GM21786 (cell line): ENCODE data around the gene ENDOV.
"Not testable (repeated sequence)": the region's sequence is repeated elsewhere in the genome, so short reads cannot be mapped to it uniquely, and the experiment has no call there.

Experiments used
- ATAC-seq: cut with Tn5 transposase; IDR thresholded peaks from one replicate; pipeline ENCODE4 v1.9.1; 2021; ENCODE audit not compliant: unreplicated experiment

The ENDOV gene

DNA sequence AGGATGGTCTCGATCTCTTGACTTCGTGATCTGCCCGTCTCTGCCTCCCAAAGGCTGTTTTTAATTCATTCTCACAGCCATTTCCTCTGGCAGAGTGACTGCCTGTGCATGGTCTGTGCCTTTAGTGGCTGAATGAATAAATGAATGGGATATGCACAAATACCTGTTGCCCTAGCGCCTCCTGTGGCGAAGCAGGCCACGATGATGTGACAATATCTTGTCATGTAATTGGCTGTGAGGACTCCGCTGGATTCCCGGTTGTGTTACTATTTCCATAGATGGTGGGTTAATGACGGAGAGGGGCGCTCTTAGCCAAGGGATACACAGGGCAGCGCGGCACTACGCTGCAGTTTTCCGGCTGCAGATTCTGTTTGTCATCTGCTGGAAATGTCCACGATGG lies 26.8 kb upstream of the ENDOV start:
- no peak for ATAC-seq

DNA sequence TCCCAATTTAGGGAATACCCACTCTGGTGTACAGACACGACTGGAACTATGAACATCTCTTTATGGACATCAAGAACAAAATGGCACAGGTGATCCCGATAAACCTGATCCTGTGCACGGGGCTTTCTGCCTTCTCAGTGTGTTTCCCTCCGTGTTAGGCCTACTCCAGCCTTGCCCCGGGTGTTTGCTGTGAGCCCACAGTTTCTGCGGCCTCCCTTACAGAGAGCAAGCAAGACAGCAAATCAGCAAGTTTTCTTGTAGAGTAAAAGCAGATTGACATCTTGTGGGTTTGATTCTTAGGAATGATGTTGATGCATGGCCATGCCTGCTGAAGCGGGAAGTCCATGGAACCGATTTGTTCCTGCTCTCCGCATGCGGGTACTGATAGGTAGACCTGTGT lies 26.4 kb upstream of the ENDOV start:
- no peak for ATAC-seq

DNA sequence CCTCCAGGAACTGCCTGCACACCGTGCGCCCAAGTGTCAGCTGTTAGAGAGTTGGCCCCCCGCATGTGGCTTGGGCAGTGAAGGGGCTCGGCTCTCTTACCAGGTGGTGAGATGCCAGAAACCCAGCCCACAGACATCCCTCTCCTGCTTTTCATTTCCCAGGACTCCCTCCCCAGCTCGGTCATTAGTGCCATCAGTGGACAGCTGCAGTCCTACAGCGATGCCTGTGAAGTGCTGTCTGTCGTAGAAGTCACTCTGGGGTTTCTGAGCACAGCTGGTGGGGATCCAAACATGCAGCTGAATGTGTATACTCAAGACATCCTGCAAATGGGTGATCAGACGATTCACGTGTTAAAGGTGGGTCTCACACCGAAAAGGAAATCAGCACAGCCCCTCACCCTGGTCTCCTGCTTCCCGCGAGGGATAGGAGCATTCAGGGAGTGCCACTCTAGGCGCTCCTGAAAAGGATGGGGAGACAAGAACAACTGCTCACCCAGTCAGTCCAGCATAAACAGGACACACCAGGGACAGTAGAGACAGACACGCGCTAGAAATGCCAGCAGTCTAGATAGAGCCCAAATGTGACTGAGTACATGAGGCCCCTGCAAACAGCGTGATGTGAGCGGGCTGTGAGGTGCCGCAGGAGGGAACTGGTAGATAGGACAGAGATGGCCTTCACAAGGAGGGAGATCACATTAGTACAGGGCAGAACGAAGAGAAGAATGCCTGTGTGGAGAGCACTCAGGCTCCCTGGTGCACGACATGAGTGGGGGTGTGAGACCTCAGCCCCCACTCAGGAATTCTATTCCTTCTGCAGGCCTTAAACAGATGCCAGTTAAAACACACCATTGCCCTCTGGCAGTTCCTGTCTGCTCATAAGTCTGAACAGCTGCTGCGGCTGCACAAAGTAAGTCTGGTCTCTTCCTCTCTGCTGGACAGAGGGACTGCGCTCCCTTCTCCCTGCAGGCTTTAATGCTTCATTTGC lies 25.7 kb upstream of the ENDOV start:
- no peak for ATAC-seq

- ATAC-seq, result no peak
Observed at GRCh38 chr17:80393241-80393890, 21.6 kb upstream of the ENDOV start.

DNA sequence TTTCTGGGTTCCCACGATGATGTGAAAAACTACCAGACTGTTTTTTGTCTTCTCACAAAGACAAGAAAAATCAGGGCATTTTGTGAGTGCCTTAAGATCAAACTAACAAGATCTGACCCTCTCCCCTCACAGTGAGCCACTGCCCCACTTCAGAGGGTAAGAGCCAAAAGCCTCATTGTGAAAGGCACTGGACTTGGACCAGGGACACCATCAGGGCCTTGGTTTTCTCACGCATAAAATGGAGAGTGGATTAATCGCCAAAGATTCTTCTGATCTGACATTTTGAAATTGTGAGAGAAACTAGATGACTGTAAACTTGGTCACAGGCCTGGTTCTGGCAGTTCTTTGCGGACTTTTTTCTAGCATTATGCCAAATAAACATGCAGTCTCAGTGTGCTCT lies 21.0 kb upstream of the ENDOV start:
- no peak for ATAC-seq

- ATAC-seq, result no peak
Observed at GRCh38 chr17:80394629-80395216, 20.2 kb upstream of the ENDOV start.

DNA sequence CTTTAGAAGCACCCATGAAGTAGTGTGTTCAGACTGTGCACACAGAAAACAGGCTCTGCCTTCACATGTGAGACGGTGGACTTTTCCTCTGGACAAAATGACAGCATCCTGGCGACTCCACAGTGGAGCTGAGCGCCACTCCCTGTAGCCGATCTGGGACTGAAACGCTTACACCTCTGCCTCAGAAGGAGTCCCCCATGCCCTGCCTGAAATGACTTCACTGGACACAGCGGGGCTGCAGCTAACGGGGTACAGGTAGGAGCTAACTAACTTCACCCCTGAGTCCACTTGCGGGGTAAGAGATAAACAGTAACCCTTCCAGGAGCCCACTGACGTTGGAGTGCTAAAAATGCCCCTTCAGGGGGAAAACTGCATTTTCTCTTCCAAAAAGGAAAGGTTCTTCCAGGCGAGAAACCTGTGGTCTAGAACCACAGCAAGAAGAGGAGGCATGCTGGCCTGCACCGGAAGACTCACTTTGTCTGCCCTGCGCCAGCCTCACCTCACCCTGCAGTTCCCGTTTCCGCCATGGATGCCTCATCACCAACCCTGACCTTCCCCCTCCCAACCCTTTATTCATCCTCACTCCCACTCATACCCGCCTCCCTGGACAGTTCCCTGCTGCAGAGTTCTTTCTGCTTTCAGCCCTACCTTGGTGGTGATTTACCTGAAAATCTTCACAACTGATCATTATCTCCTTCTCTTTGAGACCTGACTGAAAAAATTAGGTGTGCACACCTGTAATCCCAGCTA lies 19.4 kb upstream of the ENDOV start:
- no peak for ATAC-seq

DNA sequence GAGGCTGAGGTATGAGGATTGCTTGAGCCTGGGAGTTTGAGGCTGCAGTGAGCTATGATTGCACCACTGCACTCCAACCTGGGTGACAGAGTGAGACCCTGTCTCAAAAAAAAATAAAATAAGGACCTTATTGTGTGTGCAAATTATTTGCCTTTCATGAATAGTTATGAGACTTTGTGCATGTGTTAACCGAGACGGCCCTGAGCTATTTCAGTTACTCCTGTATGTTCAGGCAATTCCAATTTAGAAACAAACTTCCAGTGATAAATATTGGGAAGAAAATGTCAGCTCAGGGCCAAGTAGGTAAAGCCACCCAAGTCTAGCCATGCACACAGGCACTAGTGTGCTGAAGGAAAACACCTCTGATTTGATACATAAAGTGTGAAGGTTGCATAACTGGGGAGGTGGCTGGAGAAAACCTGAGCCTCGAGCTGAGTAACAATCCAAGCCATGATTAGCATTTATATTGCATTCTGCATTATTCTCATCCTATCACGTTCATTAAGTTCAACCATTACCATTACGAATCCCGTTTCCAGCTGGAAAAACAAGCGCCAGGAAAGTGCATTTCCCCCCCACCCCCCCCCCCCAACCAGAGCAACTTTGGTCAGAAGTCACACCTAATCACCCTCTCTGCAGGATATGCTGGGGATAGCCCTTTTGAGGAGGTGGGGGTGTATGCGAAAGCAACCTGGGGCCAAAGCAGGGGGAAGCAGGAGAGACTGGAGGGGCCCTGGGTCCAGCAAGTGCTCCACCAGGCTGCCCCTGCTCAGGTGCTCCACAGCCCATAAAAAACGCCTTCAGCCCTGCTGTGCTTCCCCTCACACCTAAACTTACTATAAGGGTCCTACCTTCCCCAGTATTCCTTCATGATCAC lies 18.6 kb upstream of the ENDOV start:
- no peak for ATAC-seq

DNA sequence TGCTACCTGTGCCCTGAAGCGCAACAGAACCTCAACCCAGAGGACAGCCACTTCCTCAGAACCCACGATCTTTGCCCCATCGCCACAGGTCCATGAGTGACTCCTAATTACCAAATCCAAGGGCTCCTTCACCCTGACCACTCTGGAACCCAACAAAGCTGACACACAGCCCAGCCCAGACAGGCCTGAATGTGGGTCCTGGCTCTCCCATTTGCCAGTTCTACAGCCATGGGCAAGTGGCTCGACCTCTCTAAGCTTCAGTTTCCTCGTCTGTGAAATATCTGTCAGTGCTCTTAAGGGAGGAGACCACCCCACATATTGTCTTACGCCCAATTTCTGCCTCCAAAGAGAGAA lies 18.0 kb upstream of the ENDOV start:
- no peak for ATAC-seq

DNA sequence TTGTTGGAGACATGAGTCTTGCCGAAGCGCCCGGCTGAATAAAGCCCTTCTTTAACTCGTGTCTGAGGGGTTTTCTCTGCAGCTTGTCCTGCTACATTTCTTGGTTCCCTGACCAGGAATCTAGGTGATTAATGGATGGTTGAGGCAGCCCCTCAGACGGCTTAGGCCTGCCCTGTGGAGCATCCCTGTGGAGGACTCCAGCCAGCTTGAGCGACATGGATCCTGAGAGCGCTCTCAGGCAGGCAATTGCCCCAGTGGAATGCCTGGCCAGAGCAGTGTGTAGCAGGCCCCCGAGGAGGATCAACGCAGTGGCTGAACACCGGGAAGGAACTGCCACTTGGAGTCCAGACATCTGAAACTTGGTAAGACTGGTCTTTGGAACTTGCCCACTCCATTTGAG lies 17.3 kb upstream of the ENDOV start:
- no peak for ATAC-seq

DNA sequence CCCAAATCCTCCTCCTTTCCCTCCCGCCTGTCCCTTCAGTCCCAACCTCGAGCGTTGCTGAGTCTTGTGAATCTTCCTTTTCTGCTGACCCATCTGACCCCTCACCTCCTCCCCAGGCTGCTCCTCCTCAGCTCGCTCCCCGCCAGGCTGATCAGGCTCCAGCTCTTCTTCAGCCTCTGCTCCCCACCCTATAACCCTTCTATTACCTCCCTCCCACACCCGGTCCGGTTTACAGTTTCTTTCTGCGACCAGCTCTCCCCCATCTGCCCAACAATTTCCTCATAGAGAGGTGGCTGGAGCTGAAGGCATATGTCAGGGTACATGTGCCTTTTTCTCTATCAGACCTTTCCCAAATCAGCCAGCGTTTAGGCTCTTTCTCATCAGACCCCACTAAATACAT lies 13.9 kb upstream of the ENDOV start:
- not testable (repeated sequence) for ATAC-seq

DNA sequence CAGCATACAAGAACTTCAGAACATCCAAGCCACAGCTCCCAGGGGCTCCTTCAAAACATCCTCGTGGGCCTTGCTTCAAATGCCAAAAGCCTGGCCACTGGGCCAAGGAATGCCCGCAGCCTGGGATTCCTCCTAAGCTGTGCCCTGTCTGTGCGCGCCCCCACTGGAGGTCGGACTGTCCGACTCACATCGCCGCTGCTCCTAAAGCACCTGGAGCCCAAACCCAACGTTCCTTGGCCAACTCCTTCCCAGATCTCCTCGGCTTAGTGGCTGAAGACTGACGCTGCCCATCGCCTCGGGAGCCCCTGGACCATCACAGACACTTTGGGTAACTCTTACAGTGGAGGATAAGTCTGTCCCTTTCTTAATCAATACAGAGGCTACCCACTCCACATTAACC lies 12.9 kb upstream of the ENDOV start:
- not testable (repeated sequence) for ATAC-seq

GRCh38 chr17:80402959-80403358 lies 12.0 kb upstream of the ENDOV start:
- no peak for ATAC-seq

DNA sequence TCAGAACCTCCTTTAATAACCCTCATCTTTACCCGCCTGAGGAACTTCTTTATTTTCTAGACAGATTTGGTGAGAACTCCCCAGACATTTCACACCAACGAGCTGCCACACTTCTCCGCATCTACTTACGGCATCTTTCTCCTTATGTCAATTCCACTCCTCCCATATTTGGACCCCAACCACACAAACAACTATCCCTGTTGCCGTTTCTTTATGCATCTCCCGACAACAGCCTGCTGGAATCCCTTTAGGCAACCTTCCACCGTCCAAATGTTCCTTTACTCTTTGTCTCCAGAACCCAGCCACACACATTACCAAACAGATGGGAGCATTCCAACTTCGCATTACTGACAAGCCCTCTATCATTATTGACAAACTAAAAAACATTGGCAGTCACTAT lies 8.8 kb upstream of the ENDOV start:
- ATAC-seq, result no peak

DNA sequence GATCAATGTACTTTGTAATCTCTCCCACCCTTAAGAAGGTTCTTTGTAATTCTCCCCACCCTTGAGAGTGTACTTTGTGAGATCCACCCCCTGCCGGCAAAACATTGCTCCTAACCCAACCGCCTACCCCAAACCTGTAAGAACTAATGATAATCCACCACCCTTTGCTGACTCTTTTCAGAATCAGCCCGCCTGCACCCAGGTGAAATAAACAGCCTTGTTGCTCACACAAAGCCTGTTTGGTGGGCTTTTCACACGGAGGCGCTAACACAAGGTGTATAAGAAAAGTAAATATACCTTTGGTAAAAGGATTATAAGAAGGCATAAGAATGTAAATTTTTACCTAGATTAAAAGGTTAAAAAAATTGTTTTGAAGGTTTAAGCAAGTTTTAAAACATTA lies 7.0 kb upstream of the ENDOV start:
- not testable (repeated sequence) for ATAC-seq

DNA sequence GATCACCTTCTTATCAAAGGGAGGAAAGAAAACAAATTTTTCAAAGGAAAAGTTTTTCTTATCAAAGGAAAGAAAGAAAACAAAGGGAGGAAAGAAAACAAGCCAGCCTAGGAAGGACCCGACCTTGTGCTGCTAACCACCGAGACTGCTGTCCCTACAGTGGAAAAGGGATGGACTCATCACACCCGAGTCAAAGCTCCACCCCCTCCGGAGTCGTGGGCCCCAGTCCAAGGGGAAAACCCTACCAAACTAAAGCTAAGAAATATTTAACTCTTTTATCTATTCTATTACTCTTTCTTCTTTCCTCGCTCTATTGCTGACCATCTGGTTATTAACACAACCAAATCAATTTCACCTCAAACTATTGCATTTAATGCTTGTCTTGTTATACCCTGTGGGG lies 6.1 kb upstream of the ENDOV start:
- no peak for ATAC-seq

DNA sequence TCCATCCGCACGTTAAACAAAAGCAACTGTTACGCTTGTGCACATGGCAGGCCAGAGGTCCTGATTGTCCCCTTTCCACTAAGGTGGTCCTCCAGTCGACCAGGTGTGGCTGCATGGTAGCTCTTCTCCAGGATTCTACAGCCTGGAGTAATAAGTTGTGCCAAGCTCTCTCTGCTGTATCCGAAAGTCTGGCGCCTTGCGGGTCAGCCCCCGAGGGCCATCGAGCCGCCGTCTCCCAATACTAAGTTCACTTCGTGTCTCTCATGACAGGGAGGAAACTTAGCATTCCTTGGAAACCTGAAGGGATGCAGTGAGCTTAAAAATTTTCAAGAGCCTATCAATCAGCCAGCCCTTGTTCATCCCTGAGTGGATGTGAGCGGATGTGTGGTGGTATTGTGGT lies 5.3 kb upstream of the ENDOV start:
- ATAC-seq, result no peak

- not testable (repeated sequence) for ATAC-seq
Observed at GRCh38 chr17:80410441-80411087, 4.4 kb upstream of the ENDOV start.

DNA sequence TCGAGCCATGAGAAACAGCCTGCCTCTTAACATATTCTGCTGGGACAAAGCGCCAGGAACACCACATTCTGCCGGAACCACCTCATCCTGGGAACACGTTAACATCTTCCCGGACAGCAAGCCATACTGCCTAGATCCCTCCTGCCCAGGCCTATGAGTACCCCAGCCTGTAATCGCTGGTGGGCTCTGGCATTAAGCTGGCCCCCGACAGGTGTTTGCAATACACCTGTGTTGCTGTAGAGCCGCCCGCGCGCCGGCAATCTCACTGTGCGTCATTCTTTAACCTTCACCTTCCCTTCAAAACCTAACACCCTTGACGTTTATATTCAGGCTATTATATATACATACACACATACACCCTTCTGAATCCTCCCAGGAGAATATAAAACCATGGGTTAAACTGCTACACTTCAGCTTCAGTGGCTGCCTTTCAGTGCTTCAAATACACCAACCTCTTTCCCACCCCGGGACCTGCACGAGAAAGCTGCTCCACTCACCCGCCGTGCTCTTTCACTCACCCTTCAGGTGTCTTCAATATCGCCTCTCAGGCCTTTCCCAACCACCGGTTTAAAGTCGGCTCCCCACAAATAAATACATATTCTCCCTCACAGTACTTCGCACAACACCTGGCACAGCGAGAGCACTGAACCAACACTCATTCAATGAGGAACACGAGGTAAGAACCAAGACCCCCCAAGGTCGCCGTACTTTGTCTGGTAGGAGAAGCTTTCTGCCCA lies 1.0 kb upstream of the ENDOV start:
- no peak for ATAC-seq
